Gastrocnemius medialis (tissue), 4 donors: ENCODE results near the gene MAVS.

Experiments used
- POLR2A ChIP-seq, 2 donors: fragments of 450-650 bp; IDR thresholded peaks; one replicate each; pipeline ENCODE4 v1.6.1; 2017; ENCODE audit warnings: antibody characterized with exemption in 2 of 2, mild to moderate bottlenecking in 2 of 2, moderate library complexity in 2 of 2
- TF ChIP-seq, protein P1 (sequence below), 5 experiments: fragments of 450-650 bp in 3 of 5; fragments of 200-600 bp in 2 of 5; sonication (generic) in 2 of 5; IDR thresholded peaks in 4 of 5; conservative IDR thresholded peaks in 1 of 5; 1 replicate in 4 of 5; 2 replicates in 1 of 5; pipeline ENCODE4 v1.5.1; 2016 to 2019; ENCODE audit warnings: antibody characterized with exemption in 5 of 5, mild to moderate bottlenecking in 3 of 5, moderate library complexity in 3 of 5

DNA sequence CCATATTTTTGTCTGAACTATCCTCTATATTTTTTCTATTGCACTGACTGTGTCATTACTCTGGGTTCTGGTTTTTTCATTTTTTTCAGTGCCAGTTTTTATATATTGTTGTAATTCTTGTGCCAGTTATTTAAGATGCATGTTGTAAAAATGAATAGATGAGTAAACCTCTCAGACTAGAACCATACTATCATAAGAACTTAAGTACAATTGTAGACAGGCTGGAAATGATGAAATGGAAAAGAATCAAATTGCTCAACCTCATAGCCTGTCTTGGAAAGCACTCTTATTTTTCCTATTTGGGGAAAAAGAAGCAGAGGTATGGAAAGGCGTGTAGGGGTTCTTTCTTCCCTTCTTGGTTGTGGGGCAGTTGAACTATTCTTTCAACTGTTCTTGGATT is 72.7 kb downstream of the MAVS start:
- TF ChIP-seq, protein P1, sequence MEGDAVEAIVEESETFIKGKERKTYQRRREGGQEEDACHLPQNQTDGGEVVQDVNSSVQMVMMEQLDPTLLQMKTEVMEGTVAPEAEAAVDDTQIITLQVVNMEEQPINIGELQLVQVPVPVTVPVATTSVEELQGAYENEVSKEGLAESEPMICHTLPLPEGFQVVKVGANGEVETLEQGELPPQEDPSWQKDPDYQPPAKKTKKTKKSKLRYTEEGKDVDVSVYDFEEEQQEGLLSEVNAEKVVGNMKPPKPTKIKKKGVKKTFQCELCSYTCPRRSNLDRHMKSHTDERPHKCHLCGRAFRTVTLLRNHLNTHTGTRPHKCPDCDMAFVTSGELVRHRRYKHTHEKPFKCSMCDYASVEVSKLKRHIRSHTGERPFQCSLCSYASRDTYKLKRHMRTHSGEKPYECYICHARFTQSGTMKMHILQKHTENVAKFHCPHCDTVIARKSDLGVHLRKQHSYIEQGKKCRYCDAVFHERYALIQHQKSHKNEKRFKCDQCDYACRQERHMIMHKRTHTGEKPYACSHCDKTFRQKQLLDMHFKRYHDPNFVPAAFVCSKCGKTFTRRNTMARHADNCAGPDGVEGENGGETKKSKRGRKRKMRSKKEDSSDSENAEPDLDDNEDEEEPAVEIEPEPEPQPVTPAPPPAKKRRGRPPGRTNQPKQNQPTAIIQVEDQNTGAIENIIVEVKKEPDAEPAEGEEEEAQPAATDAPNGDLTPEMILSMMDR (IDR thresholded peaks at IDR 0.05 in 4 of 5, conservative IDR thresholded peaks at IDR 0.05 in 1 of 5): no peak
- TF ChIP-seq POLR2A (IDR thresholded peaks at IDR 0.05): no peak
